GM13976 (cell line): Measurements from ENCODE around the gene SLC10A7.
A peak's percentile ranks its signal among the peaks of the same experiment; 100 is the strongest.

Source experiments
- DNase-seq: peaks from one replicate; pipeline ENCODE4 v3.0.0; 2012; ENCODE audit warnings: low spot score
- in situ Hi-C: fragments of 300-500 bp; cut with MboI; formaldehyde crosslinking; loops from one replicate; pipeline ENCODE4 v1.12.0; 2022; ENCODE audit warnings: low sequenced_read_pairs, mixed read lengths, inconsistent platforms; ENCODE audit not compliant: unreplicated experiment
- TF ChIP-seq, protein P1 (sequence below): IDR thresholded peaks from 2 replicates; pipeline ENCODE4 v1.5.1; 2012; ENCODE audit warnings: borderline replicate concordance, mild to moderate bottlenecking; ENCODE audit not compliant: insufficient read depth; ENCODE audit errors: extremely low read depth, missing control alignments, control extremely low read depth

Gene SLC10A7

DNA sequence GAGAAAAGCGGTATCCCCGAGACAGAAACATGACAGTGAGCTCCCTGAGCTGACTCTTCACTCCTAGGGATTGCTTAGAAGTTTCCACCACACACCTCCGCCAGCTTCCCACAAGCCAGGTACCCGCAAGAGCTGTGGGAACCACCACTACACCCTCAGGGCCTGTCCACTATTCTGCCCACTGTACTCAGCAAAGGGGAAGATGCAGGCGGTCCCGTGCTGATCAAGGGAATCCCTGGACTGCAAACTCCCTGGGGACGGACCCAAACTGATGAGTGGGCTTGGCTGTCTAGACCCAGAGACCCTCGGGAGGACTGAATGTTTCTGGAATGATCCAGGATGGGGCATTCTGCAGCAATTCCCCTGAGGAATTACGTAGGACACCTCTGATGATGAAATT lies 277.2 kb downstream of the SLC10A7 start:
- in situ Hi-C loops: no loop called here
- no peak for DNase-seq
- TF ChIP-seq, protein P1, sequence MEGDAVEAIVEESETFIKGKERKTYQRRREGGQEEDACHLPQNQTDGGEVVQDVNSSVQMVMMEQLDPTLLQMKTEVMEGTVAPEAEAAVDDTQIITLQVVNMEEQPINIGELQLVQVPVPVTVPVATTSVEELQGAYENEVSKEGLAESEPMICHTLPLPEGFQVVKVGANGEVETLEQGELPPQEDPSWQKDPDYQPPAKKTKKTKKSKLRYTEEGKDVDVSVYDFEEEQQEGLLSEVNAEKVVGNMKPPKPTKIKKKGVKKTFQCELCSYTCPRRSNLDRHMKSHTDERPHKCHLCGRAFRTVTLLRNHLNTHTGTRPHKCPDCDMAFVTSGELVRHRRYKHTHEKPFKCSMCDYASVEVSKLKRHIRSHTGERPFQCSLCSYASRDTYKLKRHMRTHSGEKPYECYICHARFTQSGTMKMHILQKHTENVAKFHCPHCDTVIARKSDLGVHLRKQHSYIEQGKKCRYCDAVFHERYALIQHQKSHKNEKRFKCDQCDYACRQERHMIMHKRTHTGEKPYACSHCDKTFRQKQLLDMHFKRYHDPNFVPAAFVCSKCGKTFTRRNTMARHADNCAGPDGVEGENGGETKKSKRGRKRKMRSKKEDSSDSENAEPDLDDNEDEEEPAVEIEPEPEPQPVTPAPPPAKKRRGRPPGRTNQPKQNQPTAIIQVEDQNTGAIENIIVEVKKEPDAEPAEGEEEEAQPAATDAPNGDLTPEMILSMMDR: no peak

DNA sequence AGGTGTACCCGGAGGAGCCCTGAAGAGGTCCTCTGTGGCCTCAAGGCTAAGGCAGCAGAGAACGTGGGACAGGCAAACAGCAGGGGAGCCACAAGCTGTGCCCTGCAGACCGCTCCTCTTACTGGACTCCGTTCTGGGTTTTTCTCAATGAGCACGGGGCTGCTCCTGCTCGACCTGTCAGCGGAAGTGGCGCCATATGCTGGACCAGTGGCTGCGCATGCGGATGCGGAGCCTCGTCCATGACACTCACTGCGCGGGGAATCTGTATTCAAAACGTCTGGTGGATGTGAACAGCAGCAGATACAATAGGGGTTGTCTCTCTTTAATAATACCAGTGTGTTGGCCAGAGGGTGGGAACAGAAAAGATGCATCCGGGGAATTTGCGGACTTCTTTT lies 277.9 kb downstream of the SLC10A7 start:
- in situ Hi-C loops: no loop called here
- TF ChIP-seq, protein P1: no peak
- DNase-seq: no peak

DNA sequence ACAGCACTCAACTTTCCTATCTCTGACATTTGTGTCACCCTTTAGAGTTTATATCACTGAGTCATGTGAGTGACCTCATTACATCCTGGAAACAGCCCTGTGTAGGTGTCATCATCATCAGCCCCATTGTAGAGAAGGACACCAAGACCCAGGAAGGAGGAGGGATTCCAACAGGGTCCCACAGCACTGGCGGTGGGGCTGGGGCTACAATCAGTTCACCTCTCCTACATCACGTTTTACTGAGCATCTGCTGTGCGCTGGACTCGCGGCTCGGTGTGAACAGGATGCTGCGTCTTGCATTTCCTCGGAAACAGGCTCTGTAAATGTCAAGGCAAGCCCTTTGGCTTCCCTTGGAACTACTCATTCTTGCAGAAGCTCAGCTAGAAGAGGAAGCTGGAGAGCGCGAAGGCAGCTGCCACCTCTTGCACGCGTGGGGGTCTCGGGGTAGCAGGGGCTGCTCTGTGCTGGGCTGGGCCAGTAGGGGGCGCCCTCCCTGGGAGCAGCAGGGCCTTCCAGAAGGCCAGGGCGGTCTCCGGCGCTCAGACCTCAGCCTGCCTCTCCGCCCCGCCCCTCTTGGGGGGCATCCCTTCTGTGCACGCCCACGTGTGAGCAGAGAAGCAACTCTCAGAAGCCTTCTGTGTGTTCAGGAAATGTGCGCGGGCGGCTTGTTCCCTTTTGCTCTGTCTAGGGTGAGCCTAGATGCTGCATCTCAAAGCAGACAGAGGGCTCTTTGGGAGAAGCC lies 278.4 kb downstream of the SLC10A7 start:
- TF ChIP-seq, protein P1: peak; percentile 85
- DNase-seq: peak; percentile 92
- in situ Hi-C loops: no loop called here

DNA sequence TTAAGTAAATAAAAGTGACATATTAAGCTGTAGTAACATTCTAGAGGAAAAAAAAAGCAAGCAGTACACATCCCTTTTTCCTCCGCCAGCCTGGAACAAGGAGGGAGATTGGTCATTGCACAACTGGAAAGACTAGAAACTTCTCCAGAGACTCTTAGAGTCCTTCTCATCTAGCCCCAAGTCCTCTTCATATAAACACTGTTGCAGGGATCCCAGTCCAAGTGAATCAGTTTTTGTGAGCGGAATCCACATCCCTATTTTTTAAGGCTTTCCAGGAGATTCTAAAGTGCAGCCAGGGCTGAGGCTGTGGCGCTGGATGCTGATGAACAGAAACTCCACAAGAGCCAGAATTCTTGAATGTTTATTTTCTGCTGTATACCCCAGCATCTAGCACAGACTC lies 283.6 kb downstream of the SLC10A7 start:
- DNase-seq: no peak
- TF ChIP-seq, protein P1: no peak
- in situ Hi-C loops: loop anchor here (10.0 kb wide), 1 partner anchor 677 kb away; no protein-coding TSS in a partner anchor

DNA sequence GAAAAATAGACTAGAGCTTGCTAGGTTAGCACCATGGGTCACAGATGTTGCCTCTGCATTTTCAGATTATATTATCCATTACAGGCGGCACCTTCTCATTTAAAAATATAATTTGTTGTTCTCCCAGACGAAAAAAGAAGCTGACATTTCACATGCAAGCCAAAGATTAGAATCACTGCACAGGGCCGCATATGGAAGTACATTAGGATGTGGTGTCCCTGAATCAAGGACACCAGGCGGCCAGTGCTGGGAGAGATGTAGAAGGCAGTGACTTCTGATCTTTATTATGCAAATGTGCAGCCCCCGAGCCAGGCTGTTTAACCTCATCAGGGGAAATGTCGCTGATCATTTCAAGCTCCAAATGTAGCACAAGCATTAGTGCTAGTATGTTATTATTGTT lies 284.6 kb downstream of the SLC10A7 start:
- in situ Hi-C loops: loop anchor here (10.0 kb wide), 1 partner anchor 678 kb away; no protein-coding TSS in a partner anchor
- TF ChIP-seq, protein P1: no peak
- DNase-seq: no peak

DNA sequence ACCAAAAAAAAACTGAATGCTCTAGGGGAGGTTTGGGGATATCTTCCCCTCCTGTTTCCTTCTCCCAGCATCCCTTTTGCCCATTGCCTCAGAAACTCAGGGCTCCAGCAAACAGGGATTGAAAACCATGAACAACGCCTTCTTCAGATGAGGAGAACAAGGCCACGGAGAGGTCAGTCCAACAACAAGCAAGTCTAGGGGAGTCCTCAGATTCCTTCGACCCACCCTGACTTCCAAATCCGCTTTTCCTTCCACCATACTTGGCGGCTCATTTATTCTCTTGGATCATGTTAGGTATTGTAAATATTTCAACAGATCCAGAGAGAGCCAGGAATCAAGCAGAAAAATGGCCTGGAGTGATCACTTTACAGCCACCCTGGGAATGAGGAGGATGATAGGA lies 285.5 kb downstream of the SLC10A7 start:
- in situ Hi-C loops: loop anchor here (10.0 kb wide), 1 partner anchor 679 kb away; no protein-coding TSS in a partner anchor
- DNase-seq: no peak
- TF ChIP-seq, protein P1: no peak
